ENCODE data around the gene TSHZ3. TPM values are rescaled to one million over a fixed set of nuclear protein-coding genes. Genes with fewer than 3 reads are reported as not detected.

TSHZ3 gene
- total and polyA plus RNA-seq, 4 donors = 1.9 to 12.9 (median 7.0) TPM

DNA sequence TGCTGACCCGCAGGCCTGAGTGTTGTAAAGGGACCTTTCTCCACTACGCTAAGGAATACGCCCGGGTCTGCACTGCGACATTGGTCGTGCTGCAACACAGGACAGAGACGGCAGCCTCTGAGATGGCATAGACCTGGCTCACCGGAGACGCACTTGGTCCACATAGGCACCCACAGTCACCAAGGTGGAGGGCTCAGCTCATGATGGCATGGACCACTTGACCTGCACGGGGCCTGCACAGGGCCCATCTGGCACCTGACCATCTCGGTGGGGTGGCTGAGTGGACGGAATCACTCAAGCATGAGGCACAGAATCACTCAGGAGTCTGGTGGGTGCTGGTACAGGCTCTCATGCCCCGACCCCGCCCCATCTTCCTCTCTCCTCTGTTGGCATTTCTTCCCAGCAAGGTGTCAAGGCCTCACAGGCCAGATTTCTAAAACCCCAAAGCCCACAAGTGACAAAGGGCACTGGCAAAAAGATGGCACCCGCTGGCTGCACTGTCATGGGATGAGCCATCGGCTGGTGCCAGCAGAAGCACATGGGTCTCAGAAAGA, 45.9 kb downstream of the TSHZ3 start:
- TF ChIP-seq, protein P1, sequence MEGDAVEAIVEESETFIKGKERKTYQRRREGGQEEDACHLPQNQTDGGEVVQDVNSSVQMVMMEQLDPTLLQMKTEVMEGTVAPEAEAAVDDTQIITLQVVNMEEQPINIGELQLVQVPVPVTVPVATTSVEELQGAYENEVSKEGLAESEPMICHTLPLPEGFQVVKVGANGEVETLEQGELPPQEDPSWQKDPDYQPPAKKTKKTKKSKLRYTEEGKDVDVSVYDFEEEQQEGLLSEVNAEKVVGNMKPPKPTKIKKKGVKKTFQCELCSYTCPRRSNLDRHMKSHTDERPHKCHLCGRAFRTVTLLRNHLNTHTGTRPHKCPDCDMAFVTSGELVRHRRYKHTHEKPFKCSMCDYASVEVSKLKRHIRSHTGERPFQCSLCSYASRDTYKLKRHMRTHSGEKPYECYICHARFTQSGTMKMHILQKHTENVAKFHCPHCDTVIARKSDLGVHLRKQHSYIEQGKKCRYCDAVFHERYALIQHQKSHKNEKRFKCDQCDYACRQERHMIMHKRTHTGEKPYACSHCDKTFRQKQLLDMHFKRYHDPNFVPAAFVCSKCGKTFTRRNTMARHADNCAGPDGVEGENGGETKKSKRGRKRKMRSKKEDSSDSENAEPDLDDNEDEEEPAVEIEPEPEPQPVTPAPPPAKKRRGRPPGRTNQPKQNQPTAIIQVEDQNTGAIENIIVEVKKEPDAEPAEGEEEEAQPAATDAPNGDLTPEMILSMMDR (IDR thresholded peaks at IDR 0.05; ENCODE audit: control extremely low read depth, extremely low read depth) = no peak

DNA sequence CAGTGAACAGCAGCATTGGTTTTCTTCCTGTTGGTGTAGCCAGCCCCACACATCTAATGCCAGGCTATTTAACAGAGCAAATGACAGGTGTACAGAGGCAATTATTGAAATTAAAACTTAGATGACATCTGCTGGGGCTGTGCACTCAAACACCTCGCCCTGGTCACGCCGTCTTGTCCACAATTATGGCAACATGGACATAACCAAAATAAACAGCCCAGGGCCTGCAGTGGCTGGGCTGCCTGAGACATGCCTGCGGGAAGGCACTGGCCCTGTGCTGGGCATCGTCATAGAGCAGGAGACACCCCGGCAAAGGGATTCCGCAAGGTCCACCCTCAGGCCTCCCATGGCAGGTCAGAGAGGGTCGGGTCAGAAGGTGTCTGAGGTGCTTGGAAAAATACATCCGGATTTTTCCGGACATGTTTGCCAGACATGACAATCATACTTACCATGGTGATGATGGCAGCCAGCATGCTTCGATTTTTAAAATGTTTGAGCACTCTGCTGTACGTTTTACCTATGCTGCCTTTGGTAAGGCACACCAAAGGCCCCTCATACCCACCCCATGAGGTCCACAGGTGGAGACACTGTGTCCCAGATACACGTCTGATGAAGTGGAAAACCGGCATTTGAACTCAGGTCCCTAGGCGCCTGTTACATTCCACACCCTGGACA, 47.8 kb downstream of the TSHZ3 start:
- no peak overlapping the region for H3K9ac ChIP-seq (ENCODE audit: insufficient read depth in 1 of 2, low read length in 2 of 2)
- 85 to 87% methylated on average over 15 of the region's 15 CpGs for WGBS, 2 donors
- H3K27ac ChIP-seq (ENCODE audit: low read depth in 1 of 2, low read length in 1 of 2) = no peak overlapping the region
- H3K4me3 ChIP-seq = no peak overlapping the region
- H3K36me3 ChIP-seq (ENCODE audit: control insufficient read depth in 4 of 4, insufficient read depth in 4 of 4, low read length in 4 of 4) = peaks cover 0 to 5% (median 0%) of the 10 kb centered on the region in 4 donors
- DNase-seq = no peak
- peaks cover 0 to 5% (median 0%) of the 10 kb centered on the region in 5 donors for H3K4me1 ChIP-seq (ENCODE audit: control insufficient read depth in 5 of 5, insufficient read depth in 5 of 5, low read length in 5 of 5)
- H3K9me3 ChIP-seq (ENCODE audit: control insufficient read depth in 4 of 4, insufficient read depth in 3 of 4, low read length in 3 of 4) = peaks cover 0 to 2% (median 0%) of the 10 kb centered on the region in 4 donors
- TF ChIP-seq, protein P1 (IDR thresholded peaks at IDR 0.05; ENCODE audit: control extremely low read depth, extremely low read depth) = no peak
- ATAC-seq (ENCODE audit: insufficient read depth, low FRiP score) = no peak
- no peaks in the 10 kb centered on the region for H3K27me3 ChIP-seq (ENCODE audit: control insufficient read depth in 3 of 3, insufficient read depth in 3 of 3, low read length in 2 of 3)

More for the DNA sequence above, 45.9 kb downstream of the TSHZ3 start:
- peaks cover 0 to 1% (median 0%) of the 10 kb centered on the region in 4 donors for H3K9me3 ChIP-seq (ENCODE audit: control insufficient read depth in 4 of 4, insufficient read depth in 3 of 4, low read length in 3 of 4)
- no peak overlapping the region for H3K4me3 ChIP-seq
- WGBS, 2 donors = 95 to 96% methylated on average over 16 of the region's 16 CpGs
- H3K36me3 ChIP-seq (ENCODE audit: control insufficient read depth in 4 of 4, insufficient read depth in 4 of 4, low read length in 4 of 4) = peaks cover 0 to 2% (median 0%) of the 10 kb centered on the region in 4 donors
- no peak overlapping the region for H3K9ac ChIP-seq (ENCODE audit: insufficient read depth in 1 of 2, low read length in 2 of 2)
- H3K4me1 ChIP-seq (ENCODE audit: control insufficient read depth in 5 of 5, insufficient read depth in 5 of 5, low read length in 5 of 5) = peaks cover 0 to 5% (median 0%) of the 10 kb centered on the region in 5 donors
- H3K27me3 ChIP-seq (ENCODE audit: control insufficient read depth in 3 of 3, insufficient read depth in 3 of 3, low read length in 2 of 3) = no peaks in the 10 kb centered on the region
- H3K27ac ChIP-seq (ENCODE audit: low read depth in 1 of 2, low read length in 1 of 2) = no peak overlapping the region
- no peak for ATAC-seq (ENCODE audit: insufficient read depth, low FRiP score)
- no peak for DNase-seq

DNA sequence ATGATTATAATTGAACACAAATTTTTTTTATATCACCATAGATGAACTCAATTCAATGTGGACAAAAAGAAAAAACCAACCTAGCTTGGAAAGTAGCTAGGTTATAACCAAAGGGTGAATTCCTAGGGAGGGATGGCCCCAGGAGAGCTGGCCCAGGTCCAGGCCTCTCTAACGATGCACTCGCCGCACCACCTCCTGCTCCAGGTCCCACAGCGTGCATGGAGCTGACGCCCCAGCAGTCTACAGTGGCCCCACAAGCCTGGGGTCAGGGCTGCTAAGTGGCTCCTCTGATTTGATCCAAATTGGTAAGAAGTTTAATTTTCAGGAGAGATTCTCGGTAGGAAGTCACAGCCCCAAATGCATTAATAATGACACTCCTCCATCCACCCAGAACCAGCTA, 48.8 kb downstream of the TSHZ3 start:
- Histone ChIP-seq H3K27me3 (ENCODE audit: control insufficient read depth in 3 of 3, insufficient read depth in 3 of 3, low read length in 2 of 3) (no peaks in the 10 kb centered on the region), H3K9me3 (ENCODE audit: control insufficient read depth in 4 of 4, insufficient read depth in 3 of 4, low read length in 3 of 4) (peaks cover 0 to 2% (median 0%) of the 10 kb centered on the region in 4 donors), H3K4me3 (no peak overlapping the region), H3K4me1 (ENCODE audit: control insufficient read depth in 5 of 5, insufficient read depth in 5 of 5, low read length in 5 of 5) (peaks cover 0 to 3% (median 0%) of the 10 kb centered on the region in 5 donors), H3K36me3 (ENCODE audit: control insufficient read depth in 4 of 4, insufficient read depth in 4 of 4, low read length in 4 of 4) (peaks cover 0 to 3% (median 0%) of the 10 kb centered on the region in 4 donors), H3K9ac (ENCODE audit: insufficient read depth in 1 of 2, low read length in 2 of 2) (no peak overlapping the region), H3K27ac (ENCODE audit: low read depth in 1 of 2, low read length in 1 of 2) (no peak overlapping the region)
- no peak for ATAC-seq (ENCODE audit: insufficient read depth, low FRiP score)
- 71 to 84% methylated on average over 6 of the region's 6 CpGs for WGBS, 2 donors
- TF ChIP-seq, protein P1 (IDR thresholded peaks at IDR 0.05; ENCODE audit: control extremely low read depth, extremely low read depth) = no peak
- no peak for DNase-seq

All from lung (tissue), 12 donors.